ENCODE measurements around the gene CD22. TPM values are rescaled to one million over a fixed set of nuclear protein-coding genes. Genes with fewer than 3 reads are reported as not detected.

CD22 gene
- total RNA-seq, 1 donor = 50.4 TPM

DNA sequence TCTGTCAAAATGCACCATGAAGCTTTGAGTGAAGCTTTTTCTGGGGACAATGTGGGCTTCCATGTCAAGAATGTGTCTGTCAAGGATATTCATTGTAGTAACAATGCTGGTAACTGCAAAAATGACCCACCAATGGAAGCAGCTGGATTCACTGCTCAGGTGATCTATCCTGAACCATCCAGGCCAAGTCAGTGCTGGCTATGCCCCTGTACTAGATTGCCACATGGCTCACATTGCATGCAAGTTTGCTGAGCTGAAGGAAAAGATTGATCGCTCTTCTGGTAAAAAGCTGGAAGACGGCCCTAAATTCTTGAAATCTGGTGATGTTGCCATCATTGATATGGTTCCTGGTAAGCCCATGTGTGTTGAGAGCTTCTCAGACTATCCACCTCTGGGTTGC, 54.5 kb downstream of the CD22 start:
- Histone ChIP-seq H3K27me3 (ENCODE audit: insufficient read depth, low read length) (no peaks in the 10 kb centered on the region), H3K4me3 (ENCODE audit: low read length) (no peak overlapping the region), H3K9me3 (ENCODE audit: low read depth, low read length) (no peaks in the 10 kb centered on the region), H3K4me1 (ENCODE audit: insufficient read depth, low read length) (no peaks in the 10 kb centered on the region)

- Histone ChIP-seq H3K27me3 (ENCODE audit: insufficient read depth, low read length) (no peaks in the 10 kb centered on the region), H3K9me3 (ENCODE audit: low read depth, low read length) (no peaks in the 10 kb centered on the region), H3K4me3 (ENCODE audit: low read length) (no peak overlapping the region), H3K4me1 (ENCODE audit: insufficient read depth, low read length) (no peaks in the 10 kb centered on the region)
These were observed 59.5 kb downstream of the CD22 start for GRCh38 chr19:35388277-35389054.

DNA sequence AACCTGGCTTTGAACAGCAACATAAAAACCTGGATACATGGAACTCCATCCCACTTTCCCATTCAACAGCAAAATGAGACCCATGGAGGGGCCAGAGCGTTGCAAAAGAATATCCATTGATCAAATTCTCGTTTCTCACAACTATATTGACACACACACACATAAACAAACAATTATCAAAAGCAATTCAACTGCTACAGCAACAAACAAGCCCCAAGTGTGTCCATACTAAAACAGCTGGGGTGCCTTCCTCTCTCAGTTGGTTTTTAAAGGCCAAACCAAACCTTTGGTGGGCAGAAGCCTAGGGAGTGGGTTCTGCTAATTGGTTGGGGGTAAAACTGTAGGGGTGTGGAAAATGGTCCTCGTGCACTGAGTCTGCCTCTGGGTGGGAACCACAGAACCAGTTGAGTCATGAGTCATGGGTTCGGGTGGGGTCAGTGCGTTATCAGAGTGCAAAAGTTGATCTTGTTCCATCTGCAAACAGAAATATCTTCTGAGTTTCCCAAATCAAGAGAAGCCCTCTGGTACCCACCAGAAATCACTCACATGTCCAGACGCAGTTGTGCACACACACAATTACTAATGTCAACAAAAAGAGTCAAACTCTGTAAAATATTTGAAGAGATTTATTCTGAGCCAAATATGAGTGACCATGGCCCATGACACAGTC, 60.3 kb downstream of the CD22 start:
- no peaks in the 10 kb centered on the region for H3K4me1 ChIP-seq (ENCODE audit: insufficient read depth, low read length)
- no peaks in the 10 kb centered on the region for H3K9me3 ChIP-seq (ENCODE audit: low read depth, low read length)
- no peak overlapping the region for H3K4me3 ChIP-seq (ENCODE audit: low read length)
- H3K27me3 ChIP-seq (ENCODE audit: insufficient read depth, low read length) = no peaks in the 10 kb centered on the region

DNA sequence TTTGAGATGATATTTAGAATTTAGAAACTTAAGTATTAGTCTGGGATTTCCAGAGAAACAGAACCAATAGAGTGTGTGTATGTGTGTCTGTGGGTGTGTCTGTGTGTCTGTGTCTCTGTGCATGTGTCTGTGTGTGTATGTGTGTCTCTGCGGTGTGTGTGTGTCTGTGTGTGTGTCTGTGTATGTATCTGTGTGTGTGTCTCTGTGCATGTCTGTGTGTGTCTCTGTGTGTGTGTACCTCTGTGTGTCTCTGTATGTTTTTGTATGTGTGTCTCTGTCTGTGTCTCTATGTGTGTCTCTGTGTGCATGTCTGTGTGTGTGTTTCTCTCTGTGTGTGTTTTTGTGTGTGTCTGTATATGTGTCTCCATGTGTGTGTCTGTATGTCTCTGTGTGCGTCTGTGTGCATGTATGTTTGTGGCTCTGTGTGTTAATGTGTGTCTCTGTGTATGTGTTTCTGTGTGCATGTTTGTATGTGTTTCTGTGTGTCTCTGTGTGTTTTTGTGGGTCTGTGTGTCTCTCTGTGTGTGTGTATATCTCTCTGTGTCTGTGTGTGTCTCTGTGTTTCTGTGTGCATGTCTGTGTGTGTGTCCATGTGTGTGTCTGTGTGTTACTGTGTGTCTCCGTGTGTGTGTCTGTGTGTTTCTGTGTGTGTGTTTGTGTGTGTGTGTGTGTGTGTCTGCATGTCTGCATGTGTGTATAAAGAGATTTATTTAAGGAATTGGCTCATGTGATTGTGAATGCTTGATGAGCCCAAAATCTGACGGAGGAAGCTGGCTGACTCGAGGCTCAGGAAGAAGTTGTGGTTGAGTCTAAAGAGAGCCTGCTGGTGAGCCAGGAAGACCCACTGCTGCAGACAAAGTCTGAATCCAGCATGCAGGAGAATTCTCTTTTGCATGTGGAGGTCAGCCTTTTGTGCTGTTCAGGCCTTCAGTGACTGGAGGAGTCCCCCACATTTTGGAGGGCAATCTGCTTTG, 64.0 kb downstream of the CD22 start:
- no peak overlapping the region for H3K4me3 ChIP-seq (ENCODE audit: low read length)

GRCh38 chr19:35395382-35396199, 66.6 kb downstream of the CD22 start:
- Histone ChIP-seq H3K27me3 (ENCODE audit: insufficient read depth, low read length) (no peaks in the 10 kb centered on the region), H3K9me3 (ENCODE audit: low read depth, low read length) (no peaks in the 10 kb centered on the region), H3K4me1 (ENCODE audit: insufficient read depth, low read length) (peaks cover 5% of the 10 kb centered on the region), H3K4me3 (ENCODE audit: low read length) (no peak overlapping the region)

More for the DNA sequence above, 64.0 kb downstream of the CD22 start:
- H3K9me3 ChIP-seq (ENCODE audit: low read depth, low read length) = no peaks in the 10 kb centered on the region
- H3K4me1 ChIP-seq (ENCODE audit: insufficient read depth, low read length) = peaks cover 5% of the 10 kb centered on the region
- H3K27me3 ChIP-seq (ENCODE audit: insufficient read depth, low read length) = no peaks in the 10 kb centered on the region

DNA sequence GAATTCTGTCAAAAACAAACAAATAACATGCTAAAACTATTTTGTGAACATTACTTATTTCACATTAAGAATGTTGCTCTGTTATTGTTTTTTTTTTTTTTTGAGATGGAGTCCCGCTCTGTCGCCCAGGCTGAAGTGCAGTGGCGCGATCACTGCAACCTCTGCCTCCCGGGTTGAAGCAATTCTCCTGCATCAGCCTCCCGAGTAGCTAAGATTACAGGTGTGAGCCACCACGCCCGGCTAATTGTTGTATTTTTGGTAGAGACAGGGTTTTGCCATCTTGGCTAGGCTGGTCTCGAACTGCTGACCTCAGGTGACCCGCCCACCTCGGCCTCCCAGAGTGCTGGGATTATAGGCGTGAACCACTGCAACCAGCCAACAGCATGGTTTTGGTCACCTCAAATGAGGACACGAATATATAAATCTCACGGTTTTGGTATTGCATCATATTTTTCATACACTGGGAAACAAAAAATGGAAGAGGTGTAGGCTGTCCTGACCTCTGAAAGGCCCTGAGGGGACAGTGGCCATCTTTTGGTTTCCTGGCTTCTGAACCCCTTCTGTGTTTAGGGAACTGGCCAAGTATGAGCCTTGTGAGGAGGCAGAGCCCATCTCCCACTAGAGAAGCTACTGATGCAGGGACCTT, 67.4 kb downstream of the CD22 start:
- H3K4me3 ChIP-seq (ENCODE audit: low read length) = no peak overlapping the region
- H3K9me3 ChIP-seq (ENCODE audit: low read depth, low read length) = no peaks in the 10 kb centered on the region
- no peaks in the 10 kb centered on the region for H3K27me3 ChIP-seq (ENCODE audit: insufficient read depth, low read length)
- peaks cover 5% of the 10 kb centered on the region for H3K4me1 ChIP-seq (ENCODE audit: insufficient read depth, low read length)

Other genes with a start within 250 kb of the CD22 start
- not detected for gene FXYD3, start 213.4 kb upstream of the CD22 start, total RNA-seq
- 0.31 TPM for gene LGI4, start 194.1 kb upstream of the CD22 start, total RNA-seq
- gene FXYD1, start 190.4 kb upstream of the CD22 start, total RNA-seq = 0.42 TPM
- gene FXYD7, start 185.9 kb upstream of the CD22 start, total RNA-seq = 1.4 TPM
- gene FXYD5, start 174.5 kb upstream of the CD22 start, total RNA-seq = 179 TPM
- gene FAM187B, start 100.4 kb upstream of the CD22 start, total RNA-seq = 0.21 TPM
- gene LSR, start 80.2 kb upstream of the CD22 start, total RNA-seq = 13.1 TPM
- 117 TPM for gene USF2, start 60.2 kb upstream of the CD22 start, total RNA-seq
- 0.31 TPM for gene HAMP, start 46.7 kb upstream of the CD22 start, total RNA-seq
- gene MAG, start 37.0 kb upstream of the CD22 start, total RNA-seq = not detected
- gene FFAR1, start 18.7 kb downstream of the CD22 start, total RNA-seq = 1.9 TPM
- gene FFAR3, start 29.3 kb downstream of the CD22 start, total RNA-seq = 0.73 TPM
- gene GPR42, start 41.9 kb downstream of the CD22 start, total RNA-seq = 0.21 TPM
- 16.5 TPM for gene FFAR2, start 119.1 kb downstream of the CD22 start, total RNA-seq
- not detected for gene KRTDAP, start 161.3 kb downstream of the CD22 start, total RNA-seq
- not detected for gene DMKN, start 184.5 kb downstream of the CD22 start, total RNA-seq
- gene SBSN, start 199.1 kb downstream of the CD22 start, total RNA-seq = not detected
- not detected for gene GAPDHS, start 204.3 kb downstream of the CD22 start, total RNA-seq
- 25.9 TPM for gene TMEM147, start 216.4 kb downstream of the CD22 start, total RNA-seq
- gene ATP4A, start 234.5 kb downstream of the CD22 start, total RNA-seq = not detected

Data from mononuclear cell (primary cell).